ENCODE data around the gene TSPAN18.

Gene TSPAN18

DNA sequence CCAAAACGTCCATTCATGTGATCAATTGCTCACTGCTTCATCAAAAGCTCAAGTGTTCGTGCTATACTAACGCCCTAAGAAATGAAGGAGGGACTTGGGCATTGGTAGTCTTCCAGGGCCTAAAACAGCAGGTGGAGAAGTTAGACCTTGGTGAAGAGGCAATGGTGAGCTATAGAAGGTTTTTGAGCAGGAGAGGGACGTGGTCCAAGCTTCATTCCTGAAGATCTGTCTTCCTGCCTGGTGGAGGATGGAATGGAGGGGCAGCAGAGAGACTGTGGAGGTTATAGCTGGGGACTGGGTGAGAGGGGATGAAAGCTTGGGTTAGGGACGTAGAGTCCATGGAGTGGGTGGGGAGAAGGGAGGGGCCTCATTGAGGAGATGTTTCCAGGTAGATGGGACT is 126.2 kb downstream of the TSPAN18 start:
- no peaks in the 10 kb centered on the region for H3K27me3 ChIP-seq (ENCODE audit: low read depth, low read length)
- TF ChIP-seq, protein P1, sequence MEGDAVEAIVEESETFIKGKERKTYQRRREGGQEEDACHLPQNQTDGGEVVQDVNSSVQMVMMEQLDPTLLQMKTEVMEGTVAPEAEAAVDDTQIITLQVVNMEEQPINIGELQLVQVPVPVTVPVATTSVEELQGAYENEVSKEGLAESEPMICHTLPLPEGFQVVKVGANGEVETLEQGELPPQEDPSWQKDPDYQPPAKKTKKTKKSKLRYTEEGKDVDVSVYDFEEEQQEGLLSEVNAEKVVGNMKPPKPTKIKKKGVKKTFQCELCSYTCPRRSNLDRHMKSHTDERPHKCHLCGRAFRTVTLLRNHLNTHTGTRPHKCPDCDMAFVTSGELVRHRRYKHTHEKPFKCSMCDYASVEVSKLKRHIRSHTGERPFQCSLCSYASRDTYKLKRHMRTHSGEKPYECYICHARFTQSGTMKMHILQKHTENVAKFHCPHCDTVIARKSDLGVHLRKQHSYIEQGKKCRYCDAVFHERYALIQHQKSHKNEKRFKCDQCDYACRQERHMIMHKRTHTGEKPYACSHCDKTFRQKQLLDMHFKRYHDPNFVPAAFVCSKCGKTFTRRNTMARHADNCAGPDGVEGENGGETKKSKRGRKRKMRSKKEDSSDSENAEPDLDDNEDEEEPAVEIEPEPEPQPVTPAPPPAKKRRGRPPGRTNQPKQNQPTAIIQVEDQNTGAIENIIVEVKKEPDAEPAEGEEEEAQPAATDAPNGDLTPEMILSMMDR (IDR thresholded peaks at IDR 0.05; ENCODE audit: low read depth, low read length), result no peak
- no peak for TF ChIP-seq EZH2phosphoT487 (IDR thresholded peaks at IDR 0.05; ENCODE audit: low read depth)

DNA sequence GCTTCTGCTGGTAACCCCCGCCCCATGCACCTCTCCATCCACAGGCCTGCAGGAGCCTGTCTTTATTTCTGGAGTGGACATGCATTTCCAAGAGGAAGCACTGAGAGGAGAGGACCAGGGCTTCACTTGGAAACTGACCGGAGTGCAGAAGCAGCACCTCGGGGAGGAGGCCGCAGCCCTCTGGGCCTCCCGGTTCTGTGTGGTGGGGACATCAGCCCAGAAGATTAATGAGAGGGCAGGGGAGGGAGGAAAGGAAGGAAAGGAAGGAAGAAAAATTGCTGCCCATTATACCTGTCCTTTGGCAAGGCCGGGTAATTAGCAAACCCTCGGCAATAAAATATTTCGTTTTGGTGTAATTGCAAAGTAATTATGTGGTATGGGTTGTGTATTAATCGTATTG is 126.9 kb downstream of the TSPAN18 start:
- no peak overlapping the region for H3K9ac ChIP-seq (ENCODE audit: low read length)
- no peaks in the 10 kb centered on the region for H3K36me3 ChIP-seq (replicated peaks; ENCODE audit: low read depth, low read length)
- H3K4me3 ChIP-seq (ENCODE audit: low read length), result no peak overlapping the region
- no peaks in the 10 kb centered on the region for H3K27me3 ChIP-seq (ENCODE audit: low read depth, low read length)
- H3K9me3 ChIP-seq (ENCODE audit: insufficient read depth, low read length), result no peaks in the 10 kb centered on the region
- no peaks in the 10 kb centered on the region for H4K20me1 ChIP-seq (ENCODE audit: insufficient read depth, low read length)
- no peak overlapping the region for H3K27ac ChIP-seq (ENCODE audit: low read length)
- no peak overlapping the region for H2AFZ ChIP-seq (ENCODE audit: low read depth, low read length)
- H3K79me2 ChIP-seq (ENCODE audit: low read length), result no peaks in the 10 kb centered on the region
- no peak overlapping the region for H3K4me2 ChIP-seq (ENCODE audit: low read length)
- H3K4me1 ChIP-seq (ENCODE audit: low read length), result peaks cover 26% of the 10 kb centered on the region
- TF ChIP-seq, protein P1 (IDR thresholded peaks at IDR 0.05; ENCODE audit: low read depth, low read length), result no peak
- no peak for TF ChIP-seq EZH2phosphoT487 (IDR thresholded peaks at IDR 0.05; ENCODE audit: low read depth)

More for the DNA sequence above, 126.2 kb downstream of the TSPAN18 start:
- Histone ChIP-seq H3K4me3 (ENCODE audit: low read length) (no peak overlapping the region), H3K36me3 (replicated peaks; ENCODE audit: low read depth, low read length) (no peaks in the 10 kb centered on the region), H3K9ac (ENCODE audit: low read length) (no peak overlapping the region), H3K27ac (ENCODE audit: low read length) (no peak overlapping the region), H3K9me3 (ENCODE audit: insufficient read depth, low read length) (no peaks in the 10 kb centered on the region), H3K4me1 (ENCODE audit: low read length) (peaks cover 28% of the 10 kb centered on the region), H4K20me1 (ENCODE audit: insufficient read depth, low read length) (no peaks in the 10 kb centered on the region), H3K79me2 (ENCODE audit: low read length) (no peaks in the 10 kb centered on the region), H2AFZ (ENCODE audit: low read depth, low read length) (no peak overlapping the region), H3K4me2 (ENCODE audit: low read length) (no peak overlapping the region)

DNA sequence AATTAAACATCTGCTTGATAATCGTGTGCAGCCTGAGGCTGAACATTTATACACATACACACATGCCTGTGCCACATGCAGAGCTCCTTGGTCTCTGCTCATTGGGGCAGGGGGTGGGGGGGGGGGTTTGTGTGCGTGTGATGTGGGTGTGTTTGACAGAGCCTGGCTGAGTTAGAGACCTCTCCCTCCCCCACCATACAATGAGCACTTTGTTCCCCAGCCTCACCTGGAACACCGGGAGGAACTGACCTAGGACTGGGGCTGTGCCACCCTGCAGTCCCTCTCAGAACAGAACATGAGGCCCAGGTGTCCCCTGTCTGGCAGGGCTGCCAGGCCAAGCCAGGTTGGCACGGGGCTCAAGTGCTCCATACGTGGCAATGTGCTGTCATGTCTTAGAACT is 127.3 kb downstream of the TSPAN18 start:
- no peak overlapping the region for H3K27ac ChIP-seq (ENCODE audit: low read length)
- no peaks in the 10 kb centered on the region for H3K36me3 ChIP-seq (replicated peaks; ENCODE audit: low read depth, low read length)
- no peak overlapping the region for H3K4me2 ChIP-seq (ENCODE audit: low read length)
- H2AFZ ChIP-seq (ENCODE audit: low read depth, low read length), result no peak overlapping the region
- no peak overlapping the region for H3K9ac ChIP-seq (ENCODE audit: low read length)
- TF ChIP-seq, protein P1 (IDR thresholded peaks at IDR 0.05; ENCODE audit: low read depth, low read length), result no peak
- TF ChIP-seq EZH2phosphoT487 (IDR thresholded peaks at IDR 0.05; ENCODE audit: low read depth), result no peak
- H3K27me3 ChIP-seq (ENCODE audit: low read depth, low read length), result no peaks in the 10 kb centered on the region
- H4K20me1 ChIP-seq (ENCODE audit: insufficient read depth, low read length), result no peaks in the 10 kb centered on the region
- no peaks in the 10 kb centered on the region for H3K9me3 ChIP-seq (ENCODE audit: insufficient read depth, low read length)
- H3K4me3 ChIP-seq (ENCODE audit: low read length), result no peak overlapping the region
- H3K4me1 ChIP-seq (ENCODE audit: low read length), result peaks cover 21% of the 10 kb centered on the region
- H3K79me2 ChIP-seq (ENCODE audit: low read length), result no peaks in the 10 kb centered on the region

DNA sequence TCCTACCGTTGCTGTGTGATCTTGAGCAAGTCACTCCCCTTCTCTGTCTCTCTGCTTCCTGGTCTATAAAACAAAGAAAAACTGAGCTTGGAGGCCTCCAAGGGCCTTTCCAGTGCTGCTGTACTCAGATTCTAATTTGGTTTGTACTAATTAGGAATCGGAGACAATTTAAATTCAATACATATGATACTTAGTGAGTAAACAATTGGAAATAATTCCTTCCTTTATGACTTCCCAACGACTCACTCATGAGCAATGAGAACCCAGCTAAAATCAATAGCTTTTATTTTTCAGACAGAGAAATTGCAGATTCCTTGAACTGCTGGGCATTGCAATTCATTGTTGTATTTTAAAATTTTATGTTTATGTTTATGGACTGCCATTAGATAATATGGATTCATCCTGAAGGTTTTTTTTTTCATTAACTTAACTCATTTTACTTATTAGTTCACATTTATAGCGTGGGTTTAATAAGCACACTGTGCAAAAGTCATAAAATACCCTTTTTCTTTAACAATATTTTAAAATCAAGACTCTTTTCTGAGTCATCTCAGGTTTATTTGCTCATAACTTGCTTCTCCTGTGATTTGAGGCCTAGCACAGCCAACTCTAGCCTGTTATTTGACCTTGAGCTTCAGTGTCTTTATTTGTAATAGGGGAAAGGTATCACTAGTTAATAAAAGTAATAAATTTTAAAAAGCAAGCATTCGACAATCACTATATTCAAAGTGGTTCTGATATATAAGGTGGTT is 128.2 kb downstream of the TSPAN18 start:
- Histone ChIP-seq H2AFZ (ENCODE audit: low read depth, low read length) (no peak overlapping the region), H3K4me1 (ENCODE audit: low read length) (peaks cover 19% of the 10 kb centered on the region), H3K9ac (ENCODE audit: low read length) (no peak overlapping the region), H3K4me3 (ENCODE audit: low read length) (no peak overlapping the region), H3K4me2 (ENCODE audit: low read length) (no peak overlapping the region), H3K27me3 (ENCODE audit: low read depth, low read length) (no peaks in the 10 kb centered on the region), H3K27ac (ENCODE audit: low read length) (no peak overlapping the region), H3K9me3 (ENCODE audit: insufficient read depth, low read length) (no peaks in the 10 kb centered on the region), H3K79me2 (ENCODE audit: low read length) (no peaks in the 10 kb centered on the region), H4K20me1 (ENCODE audit: insufficient read depth, low read length) (no peaks in the 10 kb centered on the region), H3K36me3 (replicated peaks; ENCODE audit: low read depth, low read length) (no peaks in the 10 kb centered on the region)
- no peak for TF ChIP-seq EZH2phosphoT487 (IDR thresholded peaks at IDR 0.05; ENCODE audit: low read depth)
- TF ChIP-seq, protein P1 (IDR thresholded peaks at IDR 0.05; ENCODE audit: low read depth, low read length), result no peak

Data from OCI-LY3 (cell line).